Renal cortical epithelial cell (primary cell): ENCODE data around the gene SEMG2. TPM values are rescaled to one million over a fixed set of nuclear protein-coding genes. Genes with fewer than 3 reads are reported as not detected.

Source experiments
- total RNA-seq: library from RNA; depleted of rRNA; stranded (reverse); fragments of >200 nt; gene quantifications from 2 replicates; pipeline ENCODE4 v1.2.3, GENCODE V29; 2014

Gene SEMG2
- total RNA-seq, 1 donor from 2014 or later: not detected

Other genes starting within 250 kb of the SEMG2 start
- gene KCNS1, start 120.2 kb upstream of the SEMG2 start, total RNA-seq: 12.3 and 22.6 TPM in 2 replicates
- not detected in 2 replicates for gene WFDC5, start 106.2 kb upstream of the SEMG2 start, total RNA-seq
- not detected in 2 replicates for gene WFDC12, start 96.9 kb upstream of the SEMG2 start, total RNA-seq
- 0.55 TPM in 1 of 2 replicates, not detected in the other for gene PI3, start 46.5 kb upstream of the SEMG2 start, total RNA-seq
- gene SEMG1, start 14.3 kb upstream of the SEMG2 start, total RNA-seq: not detected in 2 replicates
- 58.2 and 256 TPM in 2 replicates for gene SLPI, start 33.2 kb downstream of the SEMG2 start, total RNA-seq
- not detected in 2 replicates for gene RBPJL, start 85.5 kb downstream of the SEMG2 start, total RNA-seq
- not detected in 2 replicates for gene MATN4, start 86.9 kb downstream of the SEMG2 start, total RNA-seq
- 500 and 534 TPM in 2 replicates for gene SDC4, start 127.1 kb downstream of the SEMG2 start, total RNA-seq
- gene SYS1, start 141.8 kb downstream of the SEMG2 start, total RNA-seq: 23.6 and 41.0 TPM in 2 replicates
- gene TP53TG5, start 157.0 kb downstream of the SEMG2 start, total RNA-seq: not detected in 2 replicates
- gene DBNDD2, start 186.9 kb downstream of the SEMG2 start, total RNA-seq: 7.1 and 18.4 TPM in 2 replicates
- 16.3 and 32.9 TPM in 2 replicates for gene PIGT, start 194.8 kb downstream of the SEMG2 start, total RNA-seq
- gene WFDC2, start 248.4 kb downstream of the SEMG2 start, total RNA-seq: 1.6 and 25.0 TPM in 2 replicates